Inflammatory macrophage treated with lipopolysaccharide for 4 hours (primary cell): ENCODE measurements around the gene RABIF.
"Not testable (repeated sequence)": the region's sequence is repeated elsewhere in the genome, so short reads cannot be mapped to it uniquely, and the experiment has no call there.

ENCODE experiments used
- DNase-seq: peaks from one replicate; pipeline ENCODE4 v3.0.0-alpha.2; 2020

RABIF gene

DNA sequence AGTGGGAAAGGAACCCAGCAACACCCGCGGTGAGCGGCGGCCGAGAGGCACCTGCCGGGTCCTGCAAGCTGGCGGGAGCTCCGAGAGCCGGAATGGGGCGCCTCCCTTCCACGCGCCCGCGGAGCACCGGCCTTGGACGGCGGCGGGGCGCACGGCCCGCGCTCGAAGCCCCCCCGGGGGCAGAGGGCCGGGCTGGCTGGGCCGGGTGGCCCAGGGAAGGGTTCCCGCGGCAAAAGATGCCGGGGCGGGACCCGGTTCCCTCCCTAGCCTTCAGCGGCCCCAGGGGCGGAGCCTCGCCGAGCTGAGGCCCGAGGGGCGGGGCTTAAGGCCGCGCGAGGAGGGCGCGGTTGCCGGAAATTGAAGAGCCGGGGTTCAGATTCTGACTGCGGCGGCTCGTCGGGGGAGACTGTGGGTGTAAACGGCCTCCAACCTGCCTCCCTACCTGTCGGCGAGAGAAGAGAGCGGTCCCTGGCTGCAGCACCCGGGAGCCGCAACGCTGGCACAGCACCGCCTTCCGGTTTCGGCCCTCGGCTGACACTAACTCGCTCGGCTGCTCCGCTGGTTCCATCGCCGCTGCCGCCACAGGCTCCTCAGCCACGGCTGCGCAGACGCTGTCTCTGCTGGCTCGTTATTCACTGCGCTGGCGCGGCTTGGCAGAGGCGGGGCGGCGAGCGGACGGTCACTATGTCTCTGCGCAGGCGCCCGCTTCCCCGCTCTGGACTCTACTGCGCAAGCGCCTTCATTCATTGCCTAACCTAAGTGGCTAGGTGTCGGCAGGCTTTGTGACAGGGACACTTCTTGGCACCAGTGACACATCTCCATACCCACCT lies at the start of gene RABIF:
RABIF (minus strand) TSS at position 619 of the 830 bp plus-strand sequence; CDS start at position 568, 51 bp downstream.
- DNase-seq, result peak; percentile 98

DNA sequence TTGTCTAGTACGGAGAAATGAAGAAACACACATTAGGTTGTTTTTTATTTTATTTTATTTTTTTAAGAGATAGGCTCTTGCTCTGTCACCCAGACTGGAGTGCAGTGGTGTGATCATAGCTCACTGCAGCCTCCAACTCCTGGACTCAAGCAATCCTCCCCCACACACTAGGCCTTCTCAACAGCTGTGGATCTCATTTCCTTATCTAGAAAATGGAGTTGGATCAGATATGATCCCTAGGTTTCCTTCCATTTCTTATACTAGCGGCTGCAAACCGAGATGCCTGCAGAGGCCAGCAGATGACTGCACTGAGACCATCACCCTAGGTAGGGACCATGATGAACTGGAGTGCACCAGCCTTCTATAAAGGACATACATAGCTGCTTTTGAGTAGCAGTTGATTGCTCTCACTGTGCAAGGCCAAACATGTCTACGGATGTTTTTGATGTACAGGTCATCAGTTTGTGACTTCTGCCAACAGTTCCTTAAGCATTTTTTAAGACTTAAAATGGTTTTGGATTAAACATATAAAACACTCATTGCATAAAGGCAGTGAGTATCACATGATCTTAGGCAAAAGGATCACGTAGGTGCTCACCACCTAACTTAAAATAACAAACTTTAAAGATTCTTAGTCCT lies 49.5 kb upstream of the RABIF start:
- no peak for DNase-seq

DNA sequence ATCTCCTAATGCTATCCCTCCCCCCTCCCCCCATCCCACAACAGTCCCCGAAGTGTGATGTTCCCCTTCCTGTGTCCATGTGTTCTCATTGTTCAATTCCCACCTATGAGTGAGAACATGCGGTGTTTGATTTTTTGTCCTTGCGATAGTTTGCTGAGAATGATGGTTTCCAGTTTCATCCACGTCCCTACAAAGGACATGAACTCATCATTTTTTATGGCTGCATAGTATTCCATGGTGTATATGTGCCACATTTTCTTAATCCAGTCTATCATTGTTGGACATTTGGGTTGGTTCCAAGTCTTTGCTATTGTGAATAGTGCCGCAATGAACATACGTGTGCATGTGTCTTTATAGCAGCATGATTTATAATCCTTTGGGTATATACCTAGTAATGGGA lies 47.5 kb upstream of the RABIF start:
- not testable (repeated sequence) for DNase-seq

DNA sequence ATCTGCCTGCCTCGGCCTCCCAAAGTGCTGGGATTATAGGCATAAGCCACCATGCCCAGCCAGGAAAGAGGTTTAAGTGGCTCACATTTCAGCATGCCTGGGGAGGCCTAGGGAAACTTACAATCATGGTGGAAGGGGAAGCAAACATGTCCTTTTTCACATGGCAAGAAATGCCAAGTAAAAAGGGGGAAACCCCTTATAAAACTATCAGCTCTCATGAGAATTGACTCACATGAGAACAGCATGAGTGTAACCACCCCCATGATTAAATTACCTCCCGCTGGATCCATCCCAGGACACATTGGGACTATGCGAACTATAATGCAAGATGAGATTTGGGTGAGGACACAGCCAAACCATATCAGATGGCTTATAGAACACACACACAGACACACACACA lies 46.9 kb upstream of the RABIF start:
- peak; percentile 62 for DNase-seq

DNA sequence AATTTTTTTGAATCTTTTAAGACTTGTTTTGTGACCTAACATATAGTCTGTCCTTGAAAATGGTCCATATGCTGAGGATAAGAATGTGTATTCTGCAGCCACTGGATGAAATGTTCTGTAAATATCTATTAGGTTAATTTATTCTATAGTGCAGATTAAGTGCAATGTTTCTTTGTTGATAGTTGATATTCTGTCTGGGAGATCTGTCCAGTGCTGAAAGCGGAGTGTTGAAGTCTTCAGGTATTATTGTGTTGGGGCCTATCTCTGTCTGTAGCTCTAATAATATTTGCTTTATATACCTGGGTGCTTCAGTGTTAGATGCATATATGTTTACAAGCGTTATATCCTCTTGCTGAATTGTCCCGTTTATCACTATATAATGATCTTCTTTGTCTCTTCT lies 45.8 kb upstream of the RABIF start:
- no peak for DNase-seq

DNA sequence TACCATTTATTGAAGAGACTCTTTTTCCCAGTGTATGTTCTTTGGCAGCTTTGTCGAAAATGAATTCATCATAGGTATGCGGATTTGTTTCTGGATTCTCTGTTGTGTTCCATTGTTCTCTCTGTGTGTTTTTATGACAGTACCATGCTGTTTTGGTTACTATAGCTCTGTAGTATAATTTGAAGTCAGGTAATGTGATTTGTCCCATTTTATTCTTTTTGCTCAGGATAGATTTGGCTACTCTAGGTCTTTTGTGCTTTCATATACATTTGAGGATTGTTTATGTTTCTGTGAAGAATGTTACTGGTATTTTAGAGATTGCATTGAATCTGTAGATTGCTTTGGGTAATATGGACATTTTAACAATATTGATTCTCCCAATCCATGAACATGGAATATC lies 43.5 kb upstream of the RABIF start:
- DNase-seq, result no peak

DNA sequence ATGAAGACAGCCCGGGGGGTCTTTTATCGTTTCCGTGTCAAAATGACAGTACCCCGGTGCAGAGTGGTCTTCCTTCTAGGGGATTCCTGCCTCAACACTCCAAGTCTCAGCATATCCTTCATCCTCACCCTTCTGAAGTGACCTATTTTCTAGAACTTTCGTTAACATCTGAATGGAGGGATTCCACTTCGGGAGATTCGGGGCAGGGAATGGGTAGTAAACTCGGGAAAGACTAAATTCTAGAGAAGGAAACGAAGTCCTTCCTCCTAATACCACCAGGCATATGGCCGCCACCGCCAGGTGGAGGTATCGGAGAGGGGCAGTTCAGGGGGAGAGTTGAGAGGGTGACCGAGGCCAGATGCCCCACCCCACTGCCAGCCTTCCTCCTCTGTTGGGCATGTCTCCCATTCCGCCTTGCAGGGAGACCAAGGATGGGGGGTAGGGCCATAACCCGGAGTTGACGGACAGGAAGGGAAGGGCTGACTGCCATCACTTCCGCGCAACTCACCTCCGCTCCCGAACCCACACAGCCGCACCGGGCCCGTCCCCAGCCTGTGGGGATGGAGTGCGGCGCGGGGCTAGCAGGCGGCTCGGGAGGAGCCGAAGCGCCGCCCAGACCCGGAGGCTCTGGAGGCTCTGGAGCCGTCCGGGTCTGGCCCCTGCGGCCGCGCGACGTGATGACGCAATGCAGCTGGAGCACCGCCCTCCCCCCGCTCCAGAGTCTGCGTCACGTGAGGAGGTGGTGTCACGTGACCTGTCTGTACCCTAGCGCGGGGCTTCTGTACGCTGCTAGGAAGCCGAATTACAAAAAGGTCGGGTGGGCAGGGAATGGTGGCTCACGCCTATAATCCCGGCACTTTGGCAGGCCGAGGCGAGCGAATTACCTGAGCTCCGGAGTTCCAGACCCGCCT lies 37.9 kb upstream of the RABIF start, which contains the start of gene KLHL12:
KLHL12 (minus strand) TSS at position 654 of the 911 bp plus-strand sequence. CDS start 2,072 bp downstream, outside the sequence.
- DNase-seq, result peak; percentile 96

DNA sequence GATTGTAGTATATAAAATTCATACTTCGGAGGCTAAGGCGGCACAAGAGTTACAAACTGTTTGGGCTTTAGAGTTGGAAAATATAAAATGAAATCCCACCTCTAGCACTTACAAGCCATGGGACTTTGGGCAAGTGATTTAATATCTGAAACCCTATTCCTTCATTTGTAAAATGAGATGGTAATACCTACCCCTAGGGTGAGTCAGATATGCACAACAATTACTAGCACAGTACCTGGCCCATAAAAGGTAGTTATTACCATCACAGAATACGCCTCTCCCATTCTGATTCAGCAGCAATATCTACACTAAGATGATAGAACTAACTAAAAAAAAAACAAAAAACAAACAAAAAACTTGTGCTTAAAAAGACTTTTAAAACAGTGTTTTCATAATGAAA lies 34.6 kb upstream of the RABIF start:
- DNase-seq, result no peak

DNA sequence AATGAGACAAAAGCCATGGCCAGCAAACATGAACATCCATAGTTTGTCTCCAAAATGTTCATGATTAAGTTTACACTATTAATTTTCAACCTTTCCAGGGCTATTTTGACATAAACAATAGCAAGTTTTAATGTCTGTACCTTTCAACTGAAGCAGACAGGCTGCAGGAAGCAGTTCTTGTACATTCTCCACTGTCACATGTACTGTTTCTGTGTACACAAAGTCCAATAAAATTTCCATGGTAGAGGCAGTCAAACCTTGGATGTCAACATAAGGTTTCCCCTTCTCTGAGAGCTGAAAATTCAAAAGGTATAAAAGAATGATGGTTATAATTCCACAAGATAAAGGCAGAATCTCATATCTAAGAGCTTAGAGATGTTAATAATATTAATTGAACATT lies 30.7 kb upstream of the RABIF start:
- DNase-seq, result no peak

DNA sequence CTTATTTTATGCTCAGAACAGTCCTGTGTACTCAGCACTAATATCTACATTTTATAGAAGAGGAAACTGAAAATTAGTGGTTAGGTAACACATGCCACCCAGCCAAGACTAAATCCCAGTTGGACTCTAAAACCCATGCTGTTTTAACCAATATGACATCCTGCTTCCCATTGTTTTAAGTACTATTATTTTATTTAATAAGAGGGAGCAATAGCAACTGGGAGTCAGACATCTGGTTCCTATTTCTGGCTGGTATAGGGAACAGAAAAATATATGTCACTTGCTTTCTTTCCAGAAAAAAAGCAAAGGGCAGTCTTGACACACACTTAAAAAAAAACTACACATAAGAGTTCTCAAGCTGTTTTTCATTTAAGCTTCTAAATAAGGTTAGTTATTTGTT lies 26.2 kb upstream of the RABIF start:
- DNase-seq, result no peak

DNA sequence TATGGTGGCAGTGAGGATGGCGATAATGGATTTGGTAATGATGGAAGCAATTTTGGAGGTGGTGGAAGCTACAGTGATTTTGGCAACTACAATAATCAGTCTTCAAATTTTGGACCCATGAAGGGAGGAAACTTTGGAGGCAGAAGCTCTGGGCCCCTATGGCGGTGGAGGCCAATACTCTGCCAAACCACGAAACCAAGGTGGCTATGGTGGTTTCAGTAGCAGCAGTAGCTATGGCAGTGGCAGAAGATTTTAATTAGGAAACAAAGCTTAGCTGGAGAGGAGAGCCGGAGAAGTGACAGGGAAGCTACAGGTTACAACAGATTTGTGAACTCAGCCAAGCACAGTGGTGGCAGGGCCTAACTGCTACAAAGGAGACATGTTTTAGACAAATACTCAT lies 23.5 kb upstream of the RABIF start:
- not testable (repeated sequence) for DNase-seq

DNA sequence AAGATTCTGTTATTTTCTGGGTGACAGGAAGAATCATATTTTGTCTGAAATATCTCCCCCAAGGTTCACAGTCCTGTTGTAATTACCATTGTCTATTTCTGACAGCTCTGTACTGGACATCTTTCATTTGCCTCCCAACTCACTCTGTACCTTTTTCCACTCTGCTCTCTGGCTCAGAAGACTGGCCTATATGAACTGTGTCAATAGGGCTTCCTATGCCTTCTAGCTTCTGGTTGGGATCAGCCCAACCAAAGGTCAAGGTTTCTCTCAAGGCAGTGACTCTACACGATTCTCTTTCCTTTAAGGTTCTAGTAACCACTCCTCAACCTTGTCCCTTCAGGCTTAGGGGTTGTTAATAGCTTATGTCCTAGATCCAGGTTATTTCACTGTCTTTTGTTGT lies 20.5 kb upstream of the RABIF start:
- DNase-seq, result no peak

DNA sequence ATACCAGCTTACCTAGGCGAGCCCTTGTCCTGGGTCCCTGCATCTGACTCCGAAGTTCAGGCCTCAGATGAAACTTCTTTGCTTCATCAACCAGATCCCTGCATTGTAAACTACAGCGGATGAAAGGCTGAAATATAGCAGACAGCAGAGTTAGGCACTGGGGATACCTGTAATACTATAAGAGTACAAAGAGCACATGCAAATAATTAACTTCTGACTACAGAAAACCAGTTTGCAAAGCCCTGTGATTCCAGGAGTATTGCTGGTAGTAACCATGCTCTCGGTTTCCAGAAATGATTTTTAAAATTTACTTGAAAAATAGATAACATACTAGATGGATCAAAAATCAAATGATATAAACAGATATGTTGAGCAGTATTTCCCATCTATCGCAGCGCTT lies 20.0 kb upstream of the RABIF start:
- DNase-seq, result no peak

DNA sequence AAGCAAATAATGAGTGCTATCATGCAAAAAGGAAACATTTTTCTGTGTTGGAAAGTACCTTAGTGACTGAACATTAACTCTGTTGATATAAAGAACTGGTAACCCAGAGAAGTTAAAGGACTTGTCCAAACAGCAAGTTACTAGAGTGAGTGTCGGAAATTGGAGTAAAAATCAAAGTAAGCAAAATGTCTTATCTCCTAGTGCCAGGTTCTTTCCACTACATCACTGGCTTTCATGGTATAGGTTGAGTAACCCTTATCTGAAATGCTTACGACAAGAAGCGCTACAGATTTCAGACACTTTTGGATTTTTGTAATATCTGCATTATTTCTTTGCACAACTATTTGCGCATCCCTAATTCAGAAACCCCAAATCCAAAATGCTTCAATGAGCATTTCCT lies 16.4 kb upstream of the RABIF start:
- no peak for DNase-seq

DNA sequence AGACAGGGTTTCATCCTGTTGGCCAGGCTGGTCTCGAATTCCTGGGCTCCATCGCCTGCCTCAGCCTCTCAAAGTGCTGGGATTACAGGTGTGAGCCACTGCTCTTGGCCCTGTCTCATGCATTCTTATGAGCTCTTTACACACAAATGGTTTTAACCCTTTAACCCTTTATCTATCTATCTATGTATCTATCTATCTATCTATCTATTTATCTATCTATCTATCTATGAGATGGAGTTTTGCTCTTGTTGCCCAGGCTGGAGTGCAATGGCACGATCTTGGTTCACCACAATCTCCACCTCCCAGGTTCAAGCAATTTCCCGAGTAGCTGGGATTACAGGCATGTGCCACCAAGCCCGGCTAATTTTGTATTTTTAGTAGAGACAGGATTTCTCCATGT lies 14.9 kb upstream of the RABIF start:
- not testable (repeated sequence) for DNase-seq

DNA sequence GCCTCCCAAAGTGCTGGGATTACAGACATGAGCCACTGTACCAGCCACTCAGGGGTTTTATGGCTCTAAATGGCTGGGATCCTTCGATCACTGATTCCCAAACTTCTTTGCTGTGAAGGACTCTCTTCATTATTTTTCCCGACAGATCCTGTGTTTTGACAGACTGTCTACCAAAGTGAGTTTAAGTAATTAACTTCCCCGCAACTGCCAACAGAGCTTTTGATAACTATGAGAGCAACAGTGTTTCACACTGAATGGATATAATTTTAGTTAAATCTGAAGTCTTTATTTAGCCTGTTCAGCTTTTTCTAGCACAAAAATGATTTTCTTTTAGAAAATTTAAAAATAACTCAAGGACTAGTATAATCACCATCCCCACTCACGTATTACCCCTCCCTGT lies 12.6 kb upstream of the RABIF start:
- no peak for DNase-seq

DNA sequence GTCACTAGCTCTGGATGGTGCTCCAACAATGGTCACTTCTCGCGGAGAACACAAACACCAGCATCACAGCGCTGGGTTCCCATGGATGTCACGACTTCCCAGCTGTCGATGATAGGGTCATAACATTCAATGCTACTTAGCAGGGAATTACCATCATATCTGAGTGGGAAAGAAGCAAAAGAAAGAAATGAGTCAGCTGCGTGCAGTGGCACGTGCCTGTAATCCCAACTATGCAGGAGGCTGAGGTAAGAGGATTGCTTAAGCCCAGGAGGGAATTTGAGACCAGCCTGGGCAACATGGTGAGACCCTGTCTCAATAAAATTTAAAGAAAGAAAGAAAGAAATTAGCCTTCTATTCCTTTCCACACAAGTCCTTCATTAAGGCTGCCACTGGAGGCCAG lies 3.6 kb upstream of the RABIF start:
- DNase-seq, result no peak

DNA sequence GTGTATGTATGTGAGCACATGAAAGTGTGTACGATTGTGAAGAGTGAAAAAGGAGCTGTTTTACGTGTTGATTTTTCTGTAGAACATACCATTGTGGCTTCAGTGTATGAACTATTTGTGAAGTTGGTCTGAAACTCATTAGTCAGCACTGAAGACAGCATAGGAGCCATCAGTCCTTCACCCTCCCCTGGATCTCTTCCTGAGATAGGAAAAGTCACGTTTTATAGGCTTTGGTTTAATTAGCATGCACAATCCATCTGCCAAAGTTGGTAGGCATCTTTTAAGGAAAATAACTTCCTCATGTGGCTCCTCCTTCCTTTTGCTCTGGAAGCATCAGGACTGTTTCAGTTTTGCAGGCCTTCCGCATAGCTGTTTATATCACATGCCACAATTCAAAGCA lies 1.4 kb upstream of the RABIF start:
- DNase-seq, result no peak

DNA sequence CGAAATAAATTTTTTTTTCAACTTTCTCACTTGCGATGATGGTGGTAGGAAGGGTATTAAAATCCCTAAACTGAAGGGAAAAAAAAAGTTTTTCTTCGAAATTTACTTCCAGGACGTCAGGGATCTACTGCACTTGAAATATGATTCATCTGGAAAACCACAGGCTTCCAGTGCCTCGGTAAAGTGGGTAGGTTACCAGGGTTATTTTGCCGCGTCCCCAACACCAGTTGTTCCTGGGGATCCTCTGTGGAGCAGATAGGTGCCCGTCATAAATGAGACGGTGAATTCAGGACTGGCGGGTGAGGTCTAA lies 773 bp downstream of the RABIF start:
- DNase-seq, result peak; percentile 7

DNA sequence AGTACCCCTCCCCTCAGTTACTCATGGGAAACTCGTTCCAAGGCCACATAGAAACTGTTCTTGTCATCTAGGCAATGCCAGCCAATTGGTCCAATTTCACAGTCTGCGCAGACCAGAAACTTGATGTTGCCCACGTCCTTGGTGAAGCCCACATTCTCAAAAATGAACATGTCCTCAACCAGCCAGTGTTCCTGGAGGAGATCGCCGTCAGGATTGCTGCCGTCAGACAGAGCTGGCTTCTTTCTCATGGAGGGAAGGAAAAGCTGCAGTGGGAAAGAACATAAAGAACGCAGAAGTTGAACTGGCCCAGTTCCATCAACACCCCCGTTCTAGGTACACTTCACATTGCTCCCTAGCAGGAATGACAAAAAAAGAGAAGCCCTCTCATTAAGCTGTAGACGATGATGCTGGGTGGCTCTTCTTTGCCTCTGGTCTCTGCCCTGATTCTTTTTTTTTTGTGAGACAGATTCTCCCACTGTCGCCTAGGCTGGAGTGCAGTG lies 7.9 kb downstream of the RABIF start:
- no peak for DNase-seq

DNA sequence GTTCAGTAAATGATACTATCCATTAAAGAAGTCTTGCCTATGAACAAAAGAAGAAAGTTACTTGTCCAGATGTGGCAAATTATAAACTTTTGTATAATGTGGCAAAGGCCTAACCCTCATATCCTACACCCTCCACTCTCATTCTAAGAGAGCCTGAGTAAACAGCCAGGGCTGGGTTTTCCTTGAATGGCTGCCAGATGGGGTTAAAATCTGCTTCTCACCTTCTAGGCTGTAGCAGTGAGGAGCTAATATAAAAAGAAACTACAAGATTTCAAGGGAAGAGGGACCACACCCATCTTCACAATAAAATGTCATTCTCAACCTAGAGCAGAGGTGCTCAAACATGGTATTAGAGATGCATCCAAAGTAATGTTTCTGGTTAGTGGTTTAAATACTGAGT lies 8.9 kb downstream of the RABIF start:
- no peak for DNase-seq

DNA sequence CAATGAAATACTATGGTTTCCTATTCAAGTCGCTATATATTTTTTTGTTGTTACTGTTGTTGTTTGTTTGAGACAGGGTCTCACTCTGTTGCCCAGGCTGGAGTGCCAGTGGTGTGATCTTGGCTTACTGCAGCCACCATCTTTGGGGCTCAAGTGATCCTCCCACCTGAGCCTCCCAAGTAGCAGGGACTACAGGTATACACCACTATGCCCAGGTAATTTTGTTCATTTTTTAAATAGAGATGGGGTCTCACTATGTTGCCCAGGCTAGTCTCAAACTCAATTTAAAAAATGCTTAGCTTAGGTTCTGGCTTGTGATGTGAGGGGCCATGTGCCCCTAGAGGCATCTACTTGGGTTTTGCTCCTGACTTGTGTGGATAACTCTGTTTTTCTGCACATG lies 9.8 kb downstream of the RABIF start:
- no peak for DNase-seq

DNA sequence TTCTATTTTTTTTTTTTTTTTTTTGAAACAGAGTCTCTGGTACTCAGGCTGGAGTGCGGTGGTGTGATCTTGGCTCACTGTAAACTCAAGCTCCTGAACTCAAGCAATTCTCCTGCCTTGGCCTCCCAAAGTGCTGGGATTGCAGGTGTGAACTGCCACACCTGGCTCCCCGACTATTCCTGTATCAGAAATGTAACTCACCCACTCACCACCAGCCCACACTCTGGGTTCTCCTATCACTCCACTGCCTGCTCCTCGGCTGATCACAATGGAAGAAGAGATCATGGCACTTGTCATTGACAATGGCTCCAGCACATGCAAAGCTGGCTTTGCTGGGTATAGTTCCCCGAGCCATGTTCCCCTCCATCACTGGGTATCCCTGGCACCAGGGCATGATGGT lies 15.9 kb downstream of the RABIF start:
- DNase-seq, result no peak
